NB4 (cell line): Measurements from ENCODE around the gene PPFIA4.

ENCODE experiments used
- DNase-seq: peaks from one replicate; pipeline ENCODE4 v3.0.0; 2010; ENCODE audit warnings: low read depth
- H3K4me3 ChIP-seq: one replicate; pipeline ENCODE4 v1.5.1; 2011; ENCODE audit warnings: mild to moderate bottlenecking, low read depth, low read length, moderate library complexity
- CTCF ChIP-seq: IDR thresholded peaks from one replicate; pipeline ENCODE4 v1.5.1; 2012; ENCODE audit warnings: low read depth, low read length
- MAX ChIP-seq: IDR thresholded peaks from 2 replicates; pipeline ENCODE4 v1.6.1; 2011; ENCODE audit warnings: low read depth, low read length
- MYC ChIP-seq: IDR thresholded peaks from 2 replicates; pipeline ENCODE4 v1.6.1; 2011; ENCODE audit warnings: low read depth, low read length
- POLR2A ChIP-seq: IDR thresholded peaks from 2 replicates; pipeline ENCODE4 v1.6.1; 2011; ENCODE audit warnings: mild to moderate bottlenecking; ENCODE audit not compliant: insufficient read length; ENCODE audit errors: extremely low read depth

The PPFIA4 gene

GRCh38 chr1:203056012-203056411 lies 29.7 kb downstream of the PPFIA4 start:
- H3K4me3 ChIP-seq = no peak overlapping the region
- no peak for TF ChIP-seq MYC
- no peak for TF ChIP-seq CTCF
- no peak for TF ChIP-seq MAX
- TF ChIP-seq POLR2A = no peak
- no peak for DNase-seq

GRCh38 chr1:203056516-203056915 lies 30.2 kb downstream of the PPFIA4 start:
- no peak for DNase-seq
- TF ChIP-seq POLR2A (no peak), CTCF (peak; percentile 8)
- H3K4me3 ChIP-seq = no peak overlapping the region

GRCh38 chr1:203057911-203058675 lies 31.8 kb downstream of the PPFIA4 start:
- no peak for TF ChIP-seq CTCF
- DNase-seq = peak; percentile 54
- H3K4me3 ChIP-seq = no peak overlapping the region

- TF ChIP-seq CTCF = no peak
- TF ChIP-seq POLR2A = no peak
- TF ChIP-seq MYC = no peak
- TF ChIP-seq MAX = no peak
- peak; percentile 61 for DNase-seq
- H3K4me3 ChIP-seq = no peak overlapping the region
Observed at GRCh38 chr1:203058676-203058935, 32.3 kb downstream of the PPFIA4 start.

- H3K4me3 ChIP-seq = no peak overlapping the region
- TF ChIP-seq MYC = no peak
- TF ChIP-seq CTCF = no peak
- no peak for TF ChIP-seq MAX
- peak; percentile 55 for DNase-seq
Observed at GRCh38 chr1:203059485-203059884, 33.2 kb downstream of the PPFIA4 start.

GRCh38 chr1:203060115-203060514 lies 33.8 kb downstream of the PPFIA4 start:
- no peak for TF ChIP-seq POLR2A
- no peak for TF ChIP-seq CTCF
- no peak for TF ChIP-seq MYC
- TF ChIP-seq MAX = no peak
- DNase-seq = no peak
- H3K4me3 ChIP-seq = no peak overlapping the region
